Stomach (tissue), 4 donors: Measurements from ENCODE around the gene MAGI2.

ENCODE experiments used
- CTCF ChIP-seq, 7 experiments: fragments of 450-650 bp in 4 of 7; fragments of 200-600 bp in 3 of 7; sonication (generic) in 3 of 7; IDR thresholded peaks; one replicate each; pipeline ENCODE4 v1.5.1; 2016 to 2019; ENCODE audit warnings: antibody characterized with exemption in 7 of 7, control low read depth in 2 of 7, mild to moderate bottlenecking in 1 of 7
- EP300 ChIP-seq: sonication (generic); formaldehyde crosslinking; IDR thresholded peaks from one replicate; pipeline ENCODE4 v1.6.1; 2017; ENCODE audit warnings: antibody characterized with exemption
- POLR2A ChIP-seq, 4 donors: fragments of 450-650 bp; IDR thresholded peaks; one replicate each; pipeline ENCODE4 v1.6.1; 2016; ENCODE audit warnings: antibody characterized with exemption in 4 of 4, control low read depth in 2 of 4, mild to moderate bottlenecking in 1 of 4, moderate library complexity in 1 of 4
- POLR2AphosphoS5 ChIP-seq, 3 donors: sonication (generic); formaldehyde crosslinking; IDR thresholded peaks; one replicate each; pipeline ENCODE4 v1.6.1; 2016; ENCODE audit warnings: antibody characterized with exemption in 3 of 3

DNA sequence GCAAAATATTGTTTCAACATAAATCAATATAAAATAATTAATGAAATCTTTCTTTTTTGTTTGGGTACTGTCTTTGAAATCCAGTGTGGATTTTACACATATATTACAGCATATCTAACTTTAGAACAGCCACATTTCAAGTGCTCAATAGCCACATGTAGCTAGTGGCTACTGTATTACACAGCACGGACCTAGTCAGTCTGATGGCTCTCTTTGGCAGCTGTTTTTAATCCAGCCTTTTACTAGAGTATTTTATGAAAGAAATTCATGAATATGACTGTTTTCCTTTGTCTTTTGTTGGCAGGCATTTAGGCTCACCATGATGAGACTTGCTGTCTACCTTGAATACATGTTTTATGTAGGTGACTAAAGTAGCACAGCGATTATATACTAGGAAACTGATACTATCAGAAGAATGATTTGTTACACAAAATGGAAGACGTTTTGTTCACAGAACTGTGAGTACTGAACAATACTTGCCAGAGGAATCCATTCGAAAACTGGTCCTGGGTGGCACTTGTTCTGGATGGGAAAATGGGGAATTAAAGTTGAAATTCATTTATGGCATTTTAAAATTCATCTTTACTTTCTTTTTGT, 1268.2 kb downstream of the MAGI2 start:
- TF ChIP-seq CTCF (IDR thresholded peaks at IDR 0.05) (no peak), POLR2A (IDR thresholded peaks at IDR 0.05) (no peak), EP300 (no peak), POLR2AphosphoS5 (IDR thresholded peaks at IDR 0.05) (no peak)
